K562 (cell line): ENCODE measurements around the gene ST7. TPM values are rescaled to one million over a fixed set of nuclear protein-coding genes. Genes with fewer than 3 reads are reported as not detected.
A peak's percentile ranks its signal among the peaks of the same experiment; 100 is the strongest.

ENCODE experiments used
- ARID1B ChIP-seq: fragments of 450-650 bp; IDR thresholded peaks from 2 replicates; pipeline ENCODE4 v1.6.1; 2016; ENCODE audit warnings: antibody characterized with exemption, mild to moderate bottlenecking, inconsistent platforms
- CBFA2T3 ChIP-seq: fragments of 450-650 bp; IDR thresholded peaks from 2 replicates; pipeline ENCODE4 v1.6.1; 2017
- CHCHD3 ChIP-seq: fragments of 250-450 bp; sonication (Bioruptor Pico); IDR thresholded peaks from 2 replicates; pipeline ENCODE4 v2.1.2; 2022; ENCODE audit warnings: mild to moderate bottlenecking
- FOXA3 ChIP-seq, 2 experiments: fragments of 450-650 bp in 1 of 2; sonication (generic) in 1 of 2; formaldehyde crosslinking; IDR thresholded peaks in 1 of 2; conservative IDR thresholded peaks in 1 of 2; 2 replicates each; pipeline versions ENCODE4 v1.4.0 to v1.8.0; 2020 to 2022; ENCODE audit warnings: mild to moderate bottlenecking in 2 of 2, missing genetic modification reagents in 1 of 2
- GTF2A2 ChIP-seq: IDR thresholded peaks from 2 replicates; pipeline ENCODE4 v1.6.1; 2016; ENCODE audit warnings: mild to moderate bottlenecking, missing genetic modification characterization, missing compliant biosample characterization
- KLF10 ChIP-seq: fragments of 250-450 bp; sonication (Bioruptor Pico); IDR thresholded peaks from 2 replicates; pipeline ENCODE4 v1.6.1; 2021; ENCODE audit warnings: matching md5 sums
- MAFF ChIP-seq: IDR thresholded peaks from 2 replicates; pipeline ENCODE4 v1.6.1; 2012; ENCODE audit warnings: low read length, improper control_type of control experiment
- MAFK ChIP-seq: IDR thresholded peaks from 2 replicates; pipeline ENCODE4 v1.6.1; 2011; ENCODE audit warnings: low read length, improper control_type of control experiment
- MNT ChIP-seq, 2 experiments: fragments of 450-650 bp; conservative IDR thresholded peaks; 2 replicates each; pipeline ENCODE4 v1.6.1; 2017; ENCODE audit warnings: mild to moderate bottlenecking in 2 of 2, moderate library complexity in 2 of 2
- PHF20 ChIP-seq: fragments of 450-650 bp; IDR thresholded peaks from 2 replicates; pipeline ENCODE4 v1.6.1; 2018; ENCODE audit not compliant: partially characterized antibody
- PPARD ChIP-seq: fragments of 250-450 bp; sonication (Bioruptor Pico); IDR thresholded peaks from 2 replicates; pipeline ENCODE4 v1.8.0; 2022; ENCODE audit warnings: inconsistent platforms, mild to moderate bottlenecking, moderate library complexity
- RBM25 ChIP-seq: fragments of 200-400 bp; formaldehyde crosslinking; IDR thresholded peaks from 2 replicates; pipeline ENCODE4 v1.6.1; 2018; ENCODE audit warnings: low read length, low read depth, moderate library complexity; ENCODE audit not compliant: severe bottlenecking
- SMARCB1 ChIP-seq: IDR thresholded peaks from 2 replicates; pipeline ENCODE4 v1.6.1; 2011; ENCODE audit warnings: improper control_type of control experiment, low read depth; ENCODE audit not compliant: insufficient read length
- XRCC3 ChIP-seq: fragments of 450-650 bp; IDR thresholded peaks from 2 replicates; pipeline ENCODE4 v1.6.1; 2017; ENCODE audit warnings: mild to moderate bottlenecking, moderate library complexity
- ZFP91 ChIP-seq: sonication (generic); formaldehyde crosslinking; IDR thresholded peaks from 2 replicates; pipeline ENCODE4 v1.8.0; 2022; ENCODE audit warnings: mild to moderate bottlenecking, missing genetic modification reagents
- ZKSCAN1 ChIP-seq: fragments of 150-350 bp; IDR thresholded peaks from 2 replicates; pipeline ENCODE4 v1.6.1; 2016; ENCODE audit warnings: low read depth, low read length
- ZNF324 ChIP-seq: fragments of 250-450 bp; sonication (Bioruptor Pico); IDR thresholded peaks from 2 replicates; pipeline ENCODE4 v1.4.0; 2020; ENCODE audit warnings: mild to moderate bottlenecking
- ZNF766 ChIP-seq: fragments of 200-800 bp; sonication (Bioruptor generic); conservative IDR thresholded peaks from 2 replicates; pipeline ENCODE4 v1.6.1; 2016; ENCODE audit warnings: missing genetic modification characterization, missing compliant biosample characterization
- polyA plus RNA-seq, 8 experiments: library from polyadenylated mRNA; depleted of rRNA in 4 of 8; stranded (reverse) in 5 of 8; unstranded in 3 of 8; fragments of >200 nt; fragmentation: Nextera tagmentation in 2 of 8; fragmentation: Illumina TruSeq in 1 of 8; extraction: Ambion mirVana in 2 of 8; extraction: Trizol in 1 of 8; gene quantifications; 2 replicates each; pipeline versions ENCODE4 v1.2.1 to v1.2.3, GENCODE V29; 2011 to 2014; ENCODE audit warnings: inconsistent platforms in 1 of 8, missing spikeins in 1 of 8
- total RNA-seq, 7 experiments: library from RNA; depleted of rRNA in 6 of 7; stranded (reverse); fragments of >200 nt in 6 of 7; fragmentation: Illumina TruSeq in 2 of 7; extraction: Trizol in 2 of 7; gene quantifications; 2 replicates each; pipeline versions ENCODE4 v1.2.1 to v1.2.3, GENCODE V29; 2011 to 2021; ENCODE audit warnings: low replicate concordance in 1 of 7

Gene ST7
- total and polyA plus RNA-seq, 9 of the 15 experiments (the other 6 are each of a cell fraction or from before 2014, with no cell fraction given): 23.9 to 56.3 (median 36.9) TPM

DNA sequence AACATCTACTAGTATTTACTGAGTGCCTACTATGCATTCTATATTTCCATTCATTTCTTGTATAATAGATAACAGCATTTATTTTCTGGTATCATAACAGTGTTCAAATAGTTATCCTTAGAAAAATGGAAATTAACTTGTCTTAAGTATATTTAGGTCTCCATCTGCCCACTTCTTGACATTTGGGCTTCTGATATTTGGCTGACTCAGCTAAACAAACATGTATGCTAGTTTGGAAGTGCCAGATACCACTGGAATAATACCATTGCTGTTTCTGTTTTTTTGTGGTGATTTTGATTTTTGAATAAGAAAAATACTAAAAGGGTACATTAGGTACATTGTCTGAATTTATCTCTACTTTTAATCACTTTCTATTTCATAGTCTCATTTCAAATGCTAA, 169.2 kb downstream of the ST7 start (continued):
- no peak for TF ChIP-seq RBM25
- no peak for TF ChIP-seq PHF20
- TF ChIP-seq GTF2A2: no peak
- TF ChIP-seq ZNF766 (CRISPR knock-in tag): no peak
- TF ChIP-seq ARID1B: peak; percentile 15; the same call in 1 of the 2 replicates
- TF ChIP-seq CHCHD3 (CRISPR knock-in tag): no peak
- TF ChIP-seq SMARCB1: no peak
- TF ChIP-seq ZKSCAN1: no peak
- TF ChIP-seq FOXA3 (CRISPR knock-in tag; conservative IDR thresholded peaks at IDR 0.05 in 1 of 2, IDR thresholded peaks at IDR 0.05 in 1 of 2): peak in 1 of 2 experiments; percentile 57; a peak in 2 of 4 replicates
- TF ChIP-seq MNT (conservative IDR thresholded peaks at IDR 0.05): 0 out of 4 replicates have a peak, but pooled peaks of 1 of the 2 experiments have one; percentile 17
- no peak for TF ChIP-seq XRCC3
- no peak for TF ChIP-seq KLF10 (CRISPR knock-in tag)
- TF ChIP-seq ZNF324 (CRISPR knock-in tag): no peak
- TF ChIP-seq MAFK: peak; percentile 98
- 0 out of 2 replicates have a peak, but pooled peaks have one; percentile 23 for TF ChIP-seq CBFA2T3
- TF ChIP-seq PPARD (CRISPR knock-in tag): no peak
- no peak for TF ChIP-seq ZFP91
- peak; percentile 98 for TF ChIP-seq MAFF
